GM19023 (cell line): ENCODE data around the gene TNK2.
"Not testable (repeated sequence)": the region's sequence is repeated elsewhere in the genome, so short reads cannot be mapped to it uniquely, and the experiment has no call there.

Experiments
- ATAC-seq: cut with Tn5 transposase; IDR thresholded peaks from one replicate; pipeline ENCODE4 v1.9.1; 2021; ENCODE audit warnings: mild to moderate bottlenecking, moderate library complexity; ENCODE audit not compliant: unreplicated experiment

TNK2 gene

DNA sequence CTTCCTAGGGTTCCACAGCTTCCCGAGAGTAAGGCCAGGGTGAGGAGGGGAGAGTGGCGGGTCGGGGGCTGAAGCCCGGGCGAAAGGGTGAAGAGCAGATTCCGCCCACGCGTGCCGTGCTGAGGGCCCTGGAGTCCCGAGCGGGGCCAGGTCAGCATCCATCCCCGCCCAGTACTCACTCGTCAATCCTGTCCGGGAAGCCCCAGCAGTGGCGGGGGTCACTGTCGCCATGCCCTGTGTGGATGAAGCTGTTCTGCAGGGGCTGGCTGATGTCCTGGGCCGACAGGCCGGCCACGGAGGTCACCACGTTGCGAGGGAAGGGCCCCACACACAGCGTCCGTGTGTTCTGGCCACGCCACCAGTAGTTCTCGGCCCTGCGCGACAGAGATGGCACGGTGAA is 36.3 kb downstream of the TNK2 start:
- no peak for ATAC-seq

DNA sequence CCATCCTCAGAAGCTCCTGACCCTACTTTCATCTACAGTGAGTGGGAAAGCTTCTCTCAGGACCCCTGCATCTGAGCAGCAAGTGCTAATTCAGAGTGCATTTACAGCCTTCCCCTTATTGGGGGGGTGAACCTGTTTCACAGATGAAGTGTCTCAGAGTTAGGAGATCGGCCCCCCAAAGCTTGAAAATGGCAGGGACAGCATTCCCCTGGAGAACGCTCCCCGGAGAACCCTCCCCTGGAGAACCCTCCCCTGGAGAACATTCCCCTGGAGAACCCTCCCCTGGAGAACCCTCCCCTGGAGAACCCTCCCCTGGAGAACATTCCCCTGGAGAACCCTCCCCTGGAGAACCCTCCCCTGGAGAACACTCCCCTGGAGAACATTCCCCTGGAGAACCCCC is 36.7 kb downstream of the TNK2 start:
- ATAC-seq = not testable (repeated sequence)

DNA sequence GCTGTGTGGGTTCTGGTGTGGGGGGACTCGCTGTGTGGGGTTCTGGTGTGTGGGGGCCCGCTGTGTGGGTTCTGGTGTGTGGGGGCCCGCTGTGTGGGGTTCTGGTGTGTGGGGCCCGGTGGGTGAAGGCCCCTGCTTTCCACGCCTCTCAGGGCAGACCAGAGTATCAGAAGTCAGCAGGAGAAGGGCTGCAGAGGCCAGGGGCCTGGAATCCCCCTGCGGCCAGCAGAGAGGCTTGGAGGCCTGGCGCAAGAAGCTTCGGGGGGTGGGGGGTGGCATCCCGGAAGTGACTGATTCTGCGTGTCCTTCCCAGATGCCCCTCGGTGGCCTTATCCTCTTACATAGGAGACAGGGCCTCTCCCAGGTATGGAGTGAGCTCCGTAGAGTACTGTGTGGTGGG is 37.4 kb downstream of the TNK2 start:
- no peak for ATAC-seq

DNA sequence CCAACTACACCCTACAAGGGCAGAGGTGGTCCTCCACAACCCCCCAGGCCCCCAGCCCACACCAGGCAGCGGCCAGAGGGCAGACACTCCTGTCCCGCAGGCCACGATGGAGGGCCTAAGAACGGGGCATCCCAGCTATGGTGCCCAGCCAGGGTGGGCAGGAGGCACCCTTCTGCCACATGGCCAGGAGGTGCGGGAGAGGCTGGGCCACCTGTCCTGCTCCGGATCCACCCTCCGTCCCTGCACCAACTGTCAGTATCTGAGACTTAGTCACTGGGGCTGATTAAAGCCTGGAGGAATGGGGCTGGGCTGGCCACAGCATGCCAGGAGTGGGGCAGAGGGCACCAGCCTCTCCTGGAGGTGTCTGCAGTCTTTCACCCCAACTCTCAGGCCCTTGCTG is 37.9 kb downstream of the TNK2 start:
- no peak for ATAC-seq

DNA sequence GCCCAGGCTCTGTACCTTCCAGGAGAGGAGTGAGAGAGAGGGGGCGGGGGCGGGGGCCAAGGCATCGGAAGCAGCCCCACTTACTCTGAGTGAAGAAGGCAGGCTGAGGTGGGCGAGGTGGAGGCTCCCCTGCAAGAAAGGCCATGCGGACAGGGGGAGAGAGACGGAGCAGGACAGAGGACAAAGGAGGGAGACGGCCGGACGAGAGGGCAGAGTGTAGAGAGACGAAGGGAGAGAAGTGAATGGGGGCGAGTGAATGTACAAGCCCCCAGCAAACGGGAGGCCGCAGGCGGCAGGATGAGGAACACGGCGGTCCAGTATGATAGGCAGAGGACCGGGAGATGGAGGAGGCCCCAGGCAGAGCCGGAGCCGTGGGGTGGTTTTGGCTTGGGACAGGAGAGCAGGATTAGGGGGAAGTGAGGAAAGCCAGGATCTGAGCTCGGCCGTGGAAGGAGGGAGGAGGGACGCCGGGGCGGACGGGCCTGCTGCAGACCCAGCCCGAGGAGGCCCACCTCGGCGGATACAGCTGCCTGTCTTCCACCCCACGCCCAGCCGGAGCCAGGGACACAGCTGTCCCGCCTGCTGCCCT is 38.8 kb downstream of the TNK2 start:
- no peak for ATAC-seq

DNA sequence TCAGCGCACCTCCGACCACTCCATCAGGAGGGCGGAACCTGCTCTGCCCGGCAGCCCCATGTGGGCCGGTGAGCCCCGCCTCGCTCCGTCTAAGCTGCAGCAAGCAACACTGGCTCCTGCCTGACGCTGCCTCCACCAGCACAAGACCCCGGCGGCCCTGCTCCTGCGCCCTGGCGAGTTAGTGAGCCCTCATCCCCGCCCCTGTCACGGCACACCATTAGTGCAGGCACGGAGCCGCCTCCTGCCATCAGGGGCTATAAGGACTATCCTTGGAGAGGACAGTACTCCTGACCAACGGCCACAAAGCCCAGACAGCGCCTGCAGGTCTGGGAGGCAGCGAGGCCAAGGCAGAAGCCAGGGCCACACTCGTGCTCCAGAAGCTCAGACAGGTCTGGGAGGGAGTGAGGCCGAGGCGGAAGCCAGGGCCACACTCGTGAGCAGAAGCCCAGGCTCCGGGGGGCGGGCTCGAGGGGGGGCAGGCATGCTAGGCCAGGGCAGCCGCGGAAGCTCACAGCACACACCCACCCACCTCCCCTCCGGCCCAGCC is 39.4 kb downstream of the TNK2 start:
- ATAC-seq = no peak

DNA sequence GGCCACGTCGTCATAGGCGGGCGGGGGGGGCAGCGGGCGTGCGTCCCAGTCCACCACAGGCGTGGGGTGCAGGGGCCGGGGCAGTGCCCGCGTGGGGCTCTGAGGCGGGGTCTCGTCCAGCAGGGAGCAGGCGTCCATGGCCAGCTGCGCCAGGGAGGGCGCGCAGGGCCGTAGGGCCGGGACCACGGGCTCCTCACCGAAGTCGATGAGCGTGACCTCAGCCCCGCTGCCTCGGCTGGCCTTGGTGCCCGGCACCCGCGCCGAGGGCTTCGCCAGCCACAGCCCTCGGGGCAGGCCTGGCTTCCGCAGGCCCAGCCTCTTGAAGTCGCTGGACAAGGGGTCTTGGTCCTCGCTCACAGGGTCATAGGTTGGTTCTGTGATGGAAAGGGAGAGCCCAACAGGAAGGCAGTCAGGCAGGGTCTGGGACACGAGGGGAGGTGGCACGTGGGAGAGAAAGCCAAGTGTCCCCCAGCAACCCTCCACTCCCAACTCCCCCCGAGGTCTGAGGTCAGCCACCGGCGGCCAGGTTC is 40.0 kb downstream of the TNK2 start:
- ATAC-seq = no peak

DNA sequence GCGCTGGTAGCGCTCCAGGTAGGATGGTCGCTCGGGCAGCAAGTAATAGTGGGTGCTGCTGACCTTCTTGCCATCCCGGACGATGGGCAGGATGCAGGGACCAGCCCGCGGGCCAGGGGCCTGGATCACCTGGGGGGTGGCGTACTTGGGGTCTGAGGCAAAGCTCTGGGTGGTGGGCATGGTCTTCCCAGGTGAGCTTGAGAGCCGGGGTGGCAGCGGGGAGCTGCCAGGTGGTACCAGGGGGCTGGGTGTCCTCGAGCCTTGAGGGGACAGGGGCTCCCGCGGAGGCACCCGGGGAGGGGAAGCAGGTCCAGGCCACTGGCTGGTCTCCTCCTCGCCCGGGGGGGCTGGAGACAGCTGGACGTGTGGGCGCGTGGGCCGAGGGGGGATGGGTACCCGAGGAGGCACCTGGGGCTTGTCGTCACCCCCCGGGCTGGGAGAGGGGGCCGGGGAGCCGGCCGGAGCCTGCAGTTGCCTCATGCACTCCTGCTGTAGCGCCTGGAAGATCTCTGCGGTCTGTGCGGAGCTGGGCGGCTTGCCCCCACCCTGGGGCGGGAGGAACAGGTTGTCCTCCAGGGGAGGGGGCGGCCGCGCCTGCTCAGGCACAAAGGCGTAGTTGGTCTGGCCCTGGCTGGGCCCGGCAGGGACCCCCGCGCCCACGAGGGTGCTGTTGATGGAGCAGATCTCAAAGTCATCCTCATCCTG is 40.6 kb downstream of the TNK2 start:
- ATAC-seq = no peak

DNA sequence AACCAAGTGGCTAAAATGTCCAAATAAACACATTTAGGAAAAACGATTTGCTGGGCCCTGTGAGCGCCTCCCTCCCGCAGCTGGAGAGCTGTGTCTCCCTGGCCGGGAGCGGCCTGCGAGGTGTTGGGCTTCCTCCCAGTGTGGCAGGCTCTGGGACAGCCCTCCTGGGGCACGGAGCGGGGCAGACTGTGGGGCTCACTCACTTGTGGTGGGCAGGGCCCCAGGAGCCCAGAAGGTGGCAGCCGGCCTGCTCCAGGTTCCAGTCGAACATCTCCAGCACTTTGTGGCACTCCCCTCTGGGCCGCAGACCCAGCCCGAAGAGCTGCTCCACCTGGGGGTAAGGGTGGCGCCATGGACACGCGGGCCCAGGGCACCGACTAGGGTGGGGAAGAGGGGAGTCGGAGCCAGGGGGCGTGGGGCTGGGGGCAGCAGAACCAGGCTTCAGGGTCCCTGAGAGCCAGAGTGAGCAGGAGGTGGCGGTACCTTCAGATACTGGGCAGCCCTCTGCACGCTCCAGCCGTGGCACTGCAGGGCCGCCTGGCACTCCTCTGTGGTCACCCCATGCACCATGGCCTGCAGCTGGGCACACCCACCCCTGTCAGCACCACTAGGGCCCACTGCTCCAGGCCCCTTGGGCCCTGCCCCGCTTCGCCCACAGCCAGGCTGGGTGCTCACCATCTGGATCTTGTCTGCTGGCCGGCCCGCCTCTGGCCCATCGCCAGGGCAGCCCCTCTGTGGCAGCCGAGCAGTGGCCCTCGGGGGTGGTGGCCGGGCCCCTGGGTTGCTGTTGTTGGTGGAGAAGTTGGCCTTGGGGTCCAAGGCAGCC is 41.5 kb downstream of the TNK2 start:
- ATAC-seq = no peak

DNA sequence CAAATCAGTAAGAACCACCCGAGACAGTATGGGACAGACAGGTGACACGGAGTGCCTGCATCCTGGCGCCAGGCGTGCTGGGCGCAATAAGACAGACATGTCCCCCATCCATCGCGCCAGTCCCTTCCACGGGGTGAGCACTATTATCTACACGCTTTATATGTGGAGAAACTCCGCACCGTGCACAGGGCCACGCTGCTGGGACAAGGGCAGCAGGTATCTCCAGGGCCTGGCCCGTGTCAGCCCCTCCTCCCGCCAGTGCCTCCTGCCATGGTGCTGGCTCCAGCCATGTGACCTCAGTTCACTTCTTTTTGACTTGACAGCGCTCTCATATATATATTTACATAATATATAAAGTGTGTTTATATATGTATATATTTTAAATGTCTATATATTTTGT is 42.6 kb downstream of the TNK2 start:
- no peak for ATAC-seq

DNA sequence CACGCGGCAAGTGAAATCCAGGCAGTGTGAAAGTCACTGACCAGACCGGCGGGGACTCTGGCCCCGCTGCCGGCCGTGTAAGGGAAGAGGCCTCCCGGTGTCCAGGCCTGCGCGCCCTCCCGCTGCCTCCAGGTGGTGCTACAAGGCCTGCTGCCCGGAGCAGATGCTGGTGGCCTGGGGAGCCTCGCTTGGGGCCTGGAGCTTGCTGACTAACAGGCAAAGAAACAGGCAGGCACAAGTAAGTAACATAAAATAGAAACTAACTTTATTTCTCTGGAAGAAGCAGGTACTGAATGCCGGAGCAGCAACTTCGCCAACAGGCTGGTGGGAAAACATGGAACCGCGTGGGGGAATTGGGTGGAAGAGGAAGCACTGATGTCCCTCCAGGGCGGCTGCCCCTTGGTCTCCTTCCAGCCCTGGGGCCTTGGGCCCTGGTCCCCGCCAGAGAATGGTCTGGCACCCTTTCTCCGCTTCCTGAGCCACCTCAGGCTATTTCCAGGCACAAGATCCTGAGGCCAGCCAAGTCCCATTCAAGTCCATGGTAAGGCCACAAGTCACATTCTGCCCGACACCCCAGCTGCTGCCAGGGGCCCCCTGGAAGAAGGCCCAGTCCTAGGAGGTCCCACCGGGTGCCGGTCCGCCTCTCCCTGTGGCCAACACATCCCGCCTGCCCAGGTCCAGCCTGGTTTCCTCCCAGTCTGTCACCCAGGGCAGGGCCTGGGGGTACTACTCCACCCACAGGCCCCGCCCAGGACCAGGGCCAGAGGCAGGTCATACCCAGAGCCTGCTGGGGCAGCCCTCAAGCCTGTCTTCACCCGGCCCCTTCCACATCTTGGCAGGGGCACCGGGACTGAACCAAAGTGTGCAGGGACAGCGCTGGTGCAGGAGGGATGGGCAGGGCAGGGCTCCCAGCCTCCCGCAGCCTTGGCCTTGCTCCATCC is 45.0 kb downstream of the TNK2 start:
- ATAC-seq = no peak

DNA sequence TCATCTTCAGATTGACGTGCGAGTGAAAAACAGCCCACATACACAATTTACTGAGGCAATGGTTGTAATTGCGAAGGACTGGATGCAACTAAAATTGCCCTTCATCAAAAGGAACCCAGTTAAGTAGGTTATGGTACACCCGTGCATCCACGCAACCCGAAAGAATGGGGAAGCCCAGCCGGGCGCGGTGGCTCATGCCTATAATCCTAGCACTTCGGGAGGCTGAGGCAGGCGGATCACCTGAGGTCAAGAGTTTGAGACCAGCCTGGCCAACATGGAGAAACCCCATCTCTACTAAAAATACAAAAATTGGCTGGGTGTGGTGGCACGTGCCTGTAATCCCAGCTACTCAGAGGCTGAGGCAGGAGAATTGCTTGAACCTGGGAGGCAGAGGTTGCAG is 46.0 kb downstream of the TNK2 start:
- not testable (repeated sequence) for ATAC-seq

DNA sequence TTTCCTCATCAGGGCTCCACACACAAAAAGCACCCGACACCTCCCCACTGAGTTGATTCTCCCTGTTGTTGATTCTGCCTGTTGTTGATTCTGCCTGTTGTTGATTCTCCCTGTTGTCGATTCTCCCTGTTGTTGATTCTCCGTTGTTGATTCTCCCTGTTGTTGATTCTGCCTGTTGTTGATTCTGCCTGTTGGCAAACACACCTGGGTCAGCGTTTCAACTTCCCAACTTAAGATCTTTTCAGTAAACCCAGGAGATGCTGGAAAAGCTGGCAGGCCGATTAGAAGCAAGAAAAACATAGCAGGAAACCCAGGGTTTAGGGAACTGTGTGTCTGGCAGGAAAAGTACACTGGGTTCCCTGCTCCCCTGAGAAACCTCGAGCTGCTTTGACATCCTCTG is 47.9 kb downstream of the TNK2 start:
- no peak for ATAC-seq

DNA sequence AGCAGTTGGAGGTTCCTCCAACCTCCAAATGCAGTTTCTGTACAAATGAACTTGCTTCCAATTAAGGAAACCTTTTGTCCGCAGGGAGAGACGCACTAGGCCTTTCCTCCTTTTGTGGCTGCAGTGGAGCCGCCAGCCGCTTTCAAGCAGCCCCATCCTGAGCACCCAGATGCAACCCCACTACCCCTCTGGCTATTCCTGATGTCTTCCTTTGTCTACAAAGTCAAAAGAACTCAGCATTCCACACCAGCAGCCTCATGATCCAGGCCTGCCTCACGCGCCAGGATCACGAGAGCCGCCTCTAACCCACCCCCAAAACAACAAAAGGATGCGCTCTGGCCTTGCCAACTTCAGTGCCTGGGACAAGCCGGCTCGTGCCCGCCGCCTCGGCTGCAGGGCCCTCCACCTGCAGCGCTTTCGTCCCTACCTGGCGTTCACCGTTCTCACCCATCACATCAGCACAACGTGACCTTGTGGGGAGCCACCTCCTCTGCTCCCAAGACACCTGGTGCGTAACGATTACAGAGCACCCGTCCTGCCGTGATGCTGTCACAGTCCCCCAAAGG is 48.4 kb downstream of the TNK2 start:
- ATAC-seq = no peak

DNA sequence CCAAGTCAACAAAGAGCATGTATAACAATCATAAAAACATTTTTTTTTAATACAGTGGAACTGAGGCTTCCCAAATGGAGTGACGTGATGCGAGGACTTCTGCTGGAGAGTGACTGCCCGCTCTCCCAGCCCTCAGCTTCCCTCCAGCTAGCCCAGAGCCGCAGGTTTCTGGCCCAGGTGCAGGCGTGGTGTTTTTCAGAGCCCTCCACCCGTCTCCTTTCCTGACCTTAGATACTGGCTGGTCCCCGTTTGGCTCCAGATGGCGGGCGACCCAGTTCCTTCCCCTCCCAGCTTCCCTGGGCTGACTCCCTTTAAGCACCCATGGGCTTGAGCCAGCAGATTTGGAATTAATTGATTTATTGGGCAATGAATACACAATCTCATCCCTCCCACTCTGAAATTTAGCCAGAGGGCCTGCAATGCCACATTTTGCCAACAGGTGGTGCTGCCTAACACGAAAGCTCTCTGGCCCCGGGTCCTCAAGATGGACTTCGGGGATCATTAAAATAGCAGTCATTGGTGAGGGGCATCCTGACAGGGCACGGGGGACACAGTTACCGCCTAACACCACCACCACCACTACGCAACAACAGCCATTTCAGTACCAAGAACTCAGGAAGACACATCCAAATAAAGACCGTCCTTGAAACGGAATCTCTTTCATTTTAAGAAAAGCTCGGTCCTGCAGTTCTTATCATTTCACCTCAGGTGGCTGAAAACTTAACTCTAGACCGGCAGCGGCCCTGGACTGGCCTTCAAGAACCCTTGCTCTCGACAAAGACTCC is 49.1 kb downstream of the TNK2 start:
- no peak for ATAC-seq

DNA sequence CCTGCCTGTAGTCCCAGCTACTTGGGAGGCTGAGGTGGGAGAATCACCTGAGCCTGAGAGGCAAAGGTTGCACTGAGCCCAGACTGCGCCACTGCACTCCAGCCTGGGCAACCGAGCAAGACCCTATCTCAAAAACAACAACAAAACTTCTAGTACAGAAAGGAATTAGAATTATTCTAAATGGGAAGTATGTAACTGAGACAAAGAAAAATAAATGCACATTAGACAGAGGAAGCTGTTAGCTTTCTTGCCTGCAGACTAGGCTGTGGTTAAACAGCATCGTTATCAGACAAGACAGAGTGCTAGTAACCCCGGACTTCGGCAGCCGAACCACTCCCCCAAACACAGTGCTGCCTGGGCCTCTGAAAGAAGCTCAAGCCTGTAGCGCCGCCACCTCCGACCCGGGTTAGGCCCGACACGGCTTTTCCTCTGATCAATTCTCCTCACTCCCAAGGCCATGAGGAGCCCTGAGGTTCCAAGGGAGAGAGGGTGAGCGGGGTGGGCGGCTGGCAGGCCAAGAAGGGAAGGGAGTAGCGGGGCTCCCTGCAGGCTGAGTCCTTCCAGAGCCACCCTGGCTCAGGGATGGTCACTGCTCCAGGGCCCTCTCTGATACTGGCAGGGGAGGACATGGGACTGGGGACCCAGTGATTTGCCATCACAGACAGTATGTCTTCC is 51.8 kb downstream of the TNK2 start:
- ATAC-seq = no peak

DNA sequence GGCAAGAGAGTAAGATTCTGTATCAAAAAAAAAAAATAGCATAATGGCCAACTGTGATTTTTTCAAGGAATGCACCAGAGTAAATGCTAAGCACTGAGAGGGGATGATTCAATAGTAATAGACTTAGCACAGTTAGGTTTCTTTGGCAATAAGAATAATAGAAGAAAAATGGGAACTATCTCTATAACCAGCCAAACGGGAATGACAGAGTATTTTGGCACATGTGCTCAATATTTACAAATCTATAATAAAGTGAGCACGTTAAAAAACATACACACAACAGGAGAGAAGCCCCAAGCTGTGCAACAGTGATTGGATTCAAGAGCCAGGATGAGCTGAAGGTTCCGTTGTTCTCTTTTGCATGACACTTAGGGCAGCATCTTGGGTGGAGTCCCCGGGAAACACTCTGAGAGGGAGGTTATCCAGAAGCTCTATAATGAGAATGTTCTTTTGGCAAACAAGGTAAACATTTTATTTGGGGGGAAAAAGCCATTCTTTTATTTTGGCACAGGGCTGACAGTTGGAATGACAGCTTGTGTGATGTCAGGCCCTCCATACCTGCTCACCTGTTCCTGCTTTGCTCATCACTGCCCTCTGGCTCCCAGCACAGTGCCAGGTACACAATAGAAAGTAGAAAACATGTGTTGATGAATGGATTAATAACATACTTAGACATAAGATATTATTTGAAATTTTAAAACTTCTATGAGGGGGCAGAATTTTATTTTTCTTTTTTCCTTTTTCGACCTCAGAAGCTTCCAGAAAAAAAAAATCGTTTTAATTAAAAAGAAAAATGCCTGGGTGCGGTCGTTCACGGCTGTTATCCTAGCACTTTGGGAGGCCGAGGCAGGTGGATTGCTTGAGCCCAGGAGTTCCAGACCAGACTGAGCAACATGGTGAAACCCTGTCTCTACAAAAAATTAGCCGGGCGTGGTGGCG is 52.6 kb downstream of the TNK2 start:
- ATAC-seq = no peak
